Stomach (tissue), 4 donors: Measurements from ENCODE around the gene MXRA5.

Experiments used
- CTCF ChIP-seq, 7 experiments: fragments of 450-650 bp in 4 of 7; fragments of 200-600 bp in 3 of 7; sonication (generic) in 3 of 7; IDR thresholded peaks; one replicate each; pipeline ENCODE4 v1.5.1; 2016 to 2019; ENCODE audit warnings: antibody characterized with exemption in 7 of 7, control low read depth in 2 of 7, mild to moderate bottlenecking in 1 of 7
- EP300 ChIP-seq: sonication (generic); formaldehyde crosslinking; IDR thresholded peaks from one replicate; pipeline ENCODE4 v1.6.1; 2017; ENCODE audit warnings: antibody characterized with exemption
- POLR2A ChIP-seq, 4 donors: fragments of 450-650 bp; IDR thresholded peaks; one replicate each; pipeline ENCODE4 v1.6.1; 2016; ENCODE audit warnings: antibody characterized with exemption in 4 of 4, control low read depth in 2 of 4, mild to moderate bottlenecking in 1 of 4, moderate library complexity in 1 of 4
- POLR2AphosphoS5 ChIP-seq, 3 donors: sonication (generic); formaldehyde crosslinking; IDR thresholded peaks; one replicate each; pipeline ENCODE4 v1.6.1; 2016; ENCODE audit warnings: antibody characterized with exemption in 3 of 3

DNA sequence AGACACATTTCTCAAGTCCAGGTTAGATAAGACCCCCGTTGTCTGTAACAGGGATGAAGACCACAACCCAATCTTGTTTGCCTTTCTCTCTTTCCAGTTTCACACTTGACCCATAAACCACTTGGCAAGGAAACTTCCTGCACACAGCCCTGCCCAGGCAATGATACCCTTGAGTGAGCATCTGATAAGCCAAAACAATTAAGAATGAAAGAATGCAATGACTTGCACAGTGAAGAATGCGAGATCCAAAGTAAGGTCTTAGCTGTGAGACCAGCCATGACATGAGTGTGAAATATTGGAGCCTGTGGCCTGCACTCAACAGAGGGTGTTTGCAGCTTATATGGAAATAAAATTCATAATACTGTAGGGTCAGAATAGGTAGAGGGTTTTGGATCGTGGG is 37.9 kb upstream of the MXRA5 start:
- TF ChIP-seq CTCF (IDR thresholded peaks at IDR 0.05) (no peak), POLR2AphosphoS5 (IDR thresholded peaks at IDR 0.05) (no peak), EP300 (no peak), POLR2A (IDR thresholded peaks at IDR 0.05) (no peak)
